GM10266 (cell line): Measurements from ENCODE around the gene WNT9A.

Source experiments
- DNase-seq: peaks from one replicate; pipeline ENCODE4 v3.0.0; 2012; ENCODE audit errors: extremely low spot score
- TF ChIP-seq, protein P1 (sequence below): IDR thresholded peaks from 2 replicates; pipeline ENCODE4 v1.5.1; 2012; ENCODE audit warnings: mild to moderate bottlenecking, low read depth; ENCODE audit not compliant: control insufficient read depth, insufficient read depth; ENCODE audit errors: missing control alignments

WNT9A gene

DNA sequence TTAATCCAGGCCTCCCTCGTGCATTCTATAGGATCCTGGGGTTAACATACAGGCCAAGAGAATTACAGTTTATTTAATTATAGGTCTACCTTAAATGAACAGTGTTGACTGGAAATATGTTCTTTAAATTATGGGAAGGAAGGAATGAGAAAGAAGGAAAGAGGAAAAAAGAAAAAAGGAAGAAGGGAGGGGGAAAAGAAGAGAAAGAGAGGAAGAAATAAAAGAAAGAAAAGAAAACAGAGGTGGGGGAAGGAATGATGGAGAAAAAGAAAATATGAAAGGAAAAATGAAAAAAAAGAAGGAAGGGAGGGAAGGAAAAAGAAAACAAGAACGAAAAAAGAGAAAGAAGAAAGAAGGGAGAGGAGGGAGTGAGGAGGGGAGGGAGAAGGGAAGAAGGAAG is 38.5 kb downstream of the WNT9A start:
- no peak for DNase-seq
- TF ChIP-seq, protein P1, sequence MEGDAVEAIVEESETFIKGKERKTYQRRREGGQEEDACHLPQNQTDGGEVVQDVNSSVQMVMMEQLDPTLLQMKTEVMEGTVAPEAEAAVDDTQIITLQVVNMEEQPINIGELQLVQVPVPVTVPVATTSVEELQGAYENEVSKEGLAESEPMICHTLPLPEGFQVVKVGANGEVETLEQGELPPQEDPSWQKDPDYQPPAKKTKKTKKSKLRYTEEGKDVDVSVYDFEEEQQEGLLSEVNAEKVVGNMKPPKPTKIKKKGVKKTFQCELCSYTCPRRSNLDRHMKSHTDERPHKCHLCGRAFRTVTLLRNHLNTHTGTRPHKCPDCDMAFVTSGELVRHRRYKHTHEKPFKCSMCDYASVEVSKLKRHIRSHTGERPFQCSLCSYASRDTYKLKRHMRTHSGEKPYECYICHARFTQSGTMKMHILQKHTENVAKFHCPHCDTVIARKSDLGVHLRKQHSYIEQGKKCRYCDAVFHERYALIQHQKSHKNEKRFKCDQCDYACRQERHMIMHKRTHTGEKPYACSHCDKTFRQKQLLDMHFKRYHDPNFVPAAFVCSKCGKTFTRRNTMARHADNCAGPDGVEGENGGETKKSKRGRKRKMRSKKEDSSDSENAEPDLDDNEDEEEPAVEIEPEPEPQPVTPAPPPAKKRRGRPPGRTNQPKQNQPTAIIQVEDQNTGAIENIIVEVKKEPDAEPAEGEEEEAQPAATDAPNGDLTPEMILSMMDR: no peak

GRCh38 chr1:227908359-227908758 is 39.4 kb downstream of the WNT9A start:
- TF ChIP-seq, protein P1: no peak
- no peak for DNase-seq

DNA sequence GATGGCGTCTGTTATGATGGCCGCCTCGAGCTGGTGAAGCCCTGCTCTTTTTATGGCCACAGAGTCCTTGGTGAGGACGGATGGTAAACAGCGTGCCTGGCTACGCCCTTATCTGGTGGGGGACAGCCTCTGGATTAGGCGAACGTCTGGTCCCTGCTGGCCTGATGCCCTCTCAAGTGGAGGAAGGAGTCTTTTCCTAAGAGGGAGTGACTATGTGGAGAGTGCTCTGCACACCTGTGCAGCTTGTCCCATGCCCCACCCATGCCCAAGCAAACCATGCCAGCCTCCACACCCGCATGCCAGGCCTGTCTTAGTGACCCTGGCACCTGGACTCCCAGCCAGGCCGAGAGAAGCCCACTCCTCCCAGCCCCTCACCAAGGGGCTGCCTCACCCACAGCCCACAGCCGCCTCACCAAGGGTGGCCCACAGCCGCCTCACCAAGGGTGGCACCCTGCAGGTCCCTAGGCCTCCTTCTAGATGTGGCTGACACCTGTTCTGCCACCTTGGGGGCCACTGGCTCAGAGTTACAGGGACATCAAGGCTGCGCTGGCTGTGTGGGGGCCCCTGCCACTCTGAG is 40.2 kb downstream of the WNT9A start:
- TF ChIP-seq, protein P1: no peak
- DNase-seq: no peak

- DNase-seq: no peak
- TF ChIP-seq, protein P1: no peak
Observed at GRCh38 chr1:227906550-227907071, 41.1 kb downstream of the WNT9A start.

DNA sequence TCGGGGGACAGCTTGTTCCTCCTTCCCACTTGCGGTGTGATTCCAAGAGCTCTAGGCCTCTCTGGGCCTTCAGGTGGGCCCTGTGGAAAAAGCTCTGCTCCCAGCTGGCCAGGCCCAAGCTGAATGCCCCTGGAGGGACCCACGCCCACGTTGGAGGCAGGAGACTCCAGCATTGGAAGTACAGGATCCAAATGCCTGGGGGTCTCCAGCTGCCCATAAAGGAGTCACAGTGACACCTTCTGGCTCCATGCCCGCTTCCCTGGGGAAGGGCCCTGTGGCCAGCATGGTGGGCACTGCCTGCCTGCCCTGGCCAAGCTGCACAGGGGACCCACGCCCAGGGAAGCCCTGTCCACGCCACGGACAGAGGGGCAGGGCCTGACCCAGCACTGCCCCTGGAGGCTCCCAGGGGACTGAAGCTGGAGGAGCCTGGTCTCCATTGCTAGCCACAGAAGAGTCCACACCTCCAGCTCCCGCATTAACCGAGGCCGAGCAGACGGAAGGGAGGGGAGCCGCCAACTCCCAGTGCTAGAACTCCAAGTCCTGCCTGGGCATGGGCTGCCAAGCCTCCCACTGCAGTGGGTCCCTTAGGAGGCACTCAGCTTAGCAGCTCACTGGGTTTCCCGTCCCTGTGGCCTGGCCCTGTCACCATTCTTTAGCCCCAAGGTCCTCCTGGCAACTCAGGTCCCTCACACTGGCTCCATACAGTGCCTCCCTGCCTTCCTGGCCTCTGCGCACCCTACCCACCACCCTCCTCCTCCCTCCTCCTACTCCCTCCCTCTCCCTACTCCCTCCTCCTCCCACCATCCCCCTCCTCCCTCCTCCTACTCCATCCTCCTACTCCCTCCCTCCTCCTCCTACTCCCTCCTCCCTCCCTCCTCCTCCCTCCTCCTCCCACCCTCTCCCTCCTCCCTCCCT is 41.9 kb downstream of the WNT9A start:
- TF ChIP-seq, protein P1: no peak
- DNase-seq: no peak

DNA sequence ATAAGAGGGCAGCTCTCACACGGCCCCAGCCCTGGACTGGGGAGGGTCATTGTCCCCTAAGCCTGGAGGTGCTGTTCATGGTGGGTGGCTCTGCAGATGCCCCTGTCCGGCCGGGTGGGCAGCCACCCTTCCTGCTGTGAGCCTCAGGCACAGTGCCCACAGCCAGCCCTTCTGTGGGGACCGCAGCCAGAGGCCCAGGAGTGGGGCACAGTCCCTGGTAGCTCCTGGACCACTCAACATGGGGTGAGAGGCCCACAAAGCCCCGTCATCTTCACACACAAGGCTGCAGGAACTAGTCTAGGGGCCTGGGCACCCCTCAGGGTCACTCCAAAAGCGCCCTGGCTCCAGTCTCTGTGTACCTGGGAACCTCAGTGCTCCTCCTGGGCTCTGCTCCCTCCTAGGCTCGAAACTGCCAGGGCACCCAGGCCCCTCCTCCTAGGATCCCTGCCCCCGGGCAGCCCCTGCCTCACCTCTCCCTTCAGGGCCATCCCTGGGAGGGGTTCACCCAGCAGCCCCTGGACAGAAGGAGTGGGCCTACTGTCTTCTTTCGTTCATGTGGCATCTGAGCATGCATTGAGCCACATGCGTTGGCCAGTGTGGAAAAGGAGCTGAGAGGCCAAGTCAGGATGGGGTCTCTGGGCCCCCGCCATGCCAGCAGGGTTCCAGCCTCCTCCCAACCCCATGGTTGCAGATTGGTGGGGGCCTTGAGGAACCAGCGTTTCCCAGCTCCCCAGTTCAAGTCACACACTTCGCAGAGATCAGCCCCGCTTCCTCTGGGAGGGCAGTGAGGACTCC is 43.0 kb downstream of the WNT9A start:
- TF ChIP-seq, protein P1: no peak
- no peak for DNase-seq
